Endothelial cell of umbilical vein (primary cell): ENCODE measurements around the gene MAG.

Experiments
- CTCF ChIP-seq, 2 donors: IDR thresholded peaks; 1 replicate in 1 of 2; 2 replicates in 1 of 2; pipeline ENCODE4 v1.5.1; 2011; ENCODE audit warnings: low read length in 2 of 2, mild to moderate bottlenecking in 2 of 2, moderate library complexity in 2 of 2, control low read depth in 1 of 2, inconsistent platforms in 1 of 2, low read depth in 1 of 2; ENCODE audit not compliant: insufficient read depth in 1 of 2; ENCODE audit errors: extremely low read depth in 1 of 2
- EZH2 ChIP-seq: IDR thresholded peaks from 2 replicates; pipeline ENCODE4 v1.6.1; 2012; ENCODE audit warnings: borderline replicate concordance, low read depth, mild to moderate bottlenecking, moderate library complexity, low read length, inconsistent platforms; ENCODE audit not compliant: severe bottlenecking
- MYC ChIP-seq: IDR thresholded peaks from one replicate; pipeline ENCODE4 v1.6.1; 2011; ENCODE audit warnings: mild to moderate bottlenecking, low read depth, low read length
- POLR2A ChIP-seq: IDR thresholded peaks from 2 replicates; pipeline ENCODE4 v1.6.1; 2012; ENCODE audit warnings: low read depth, mild to moderate bottlenecking, control low read depth, low read length
- POLR2AphosphoS5 ChIP-seq: IDR thresholded peaks from 2 replicates; pipeline ENCODE4 v1.6.1; 2012; ENCODE audit warnings: low read depth, mild to moderate bottlenecking, control low read depth, low read length, moderate library complexity; ENCODE audit not compliant: insufficient read depth
- TF ChIP-seq, protein P1 (sequence below): IDR thresholded peaks from 2 replicates; pipeline ENCODE4 v1.6.1; 2011; ENCODE audit not compliant: insufficient read depth, insufficient read length

DNA sequence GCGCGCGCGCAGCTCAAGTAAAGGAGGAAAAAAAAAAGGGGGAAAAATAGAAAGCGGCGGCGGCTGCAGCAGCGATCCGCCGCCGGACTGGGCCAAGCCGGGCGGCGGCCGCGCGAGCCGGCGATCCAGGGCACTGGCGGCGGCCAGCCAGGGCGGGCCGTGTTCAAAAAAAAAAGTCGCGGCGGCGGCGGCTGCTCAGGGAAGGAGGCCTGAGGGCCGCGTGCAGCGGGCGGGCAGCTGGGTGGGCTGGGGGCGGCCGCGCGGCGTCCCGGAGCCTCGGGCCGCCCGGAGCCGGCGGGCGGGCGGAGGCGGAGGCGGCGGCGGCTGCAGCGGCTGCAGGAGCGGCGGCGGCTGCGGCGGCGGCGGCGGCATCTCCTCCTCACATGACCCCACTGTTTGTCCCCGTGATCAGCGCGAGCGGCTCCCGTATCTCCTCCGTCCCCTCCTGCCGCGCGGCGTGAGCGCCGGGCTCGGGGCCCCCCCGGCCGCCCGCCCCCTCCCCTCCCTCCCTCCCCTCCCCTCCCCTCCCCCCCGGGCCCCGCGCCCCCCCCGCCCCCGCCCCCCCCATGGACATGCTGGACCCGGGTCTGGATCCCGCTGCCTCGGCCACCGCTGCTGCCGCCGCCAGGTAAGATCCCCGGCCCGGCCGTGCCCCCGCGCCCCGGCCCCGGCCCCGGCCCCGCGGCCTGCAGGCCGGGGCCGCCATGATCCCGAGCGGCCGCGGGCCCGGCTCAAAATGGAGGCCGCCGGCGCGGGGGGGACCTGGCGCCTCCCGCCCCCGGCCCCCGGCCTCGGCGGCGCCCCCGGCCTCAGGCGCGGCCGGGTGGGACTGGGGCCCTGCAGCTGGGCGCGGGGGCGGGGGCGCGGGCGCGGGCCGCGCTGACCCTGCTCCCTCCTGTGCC is 23.2 kb upstream of the MAG start, which contains the start of gene USF2:
- TF ChIP-seq POLR2A (no peak), CTCF (IDR thresholded peaks at IDR 0.05; ENCODE audit: extremely low read depth in 1 of 2, insufficient read depth in 1 of 2, low read depth in 1 of 2, low read length in 2 of 2) (no peak), POLR2AphosphoS5 (no peak), EZH2 (no peak), MYC (no peak)
- TF ChIP-seq, protein P1, sequence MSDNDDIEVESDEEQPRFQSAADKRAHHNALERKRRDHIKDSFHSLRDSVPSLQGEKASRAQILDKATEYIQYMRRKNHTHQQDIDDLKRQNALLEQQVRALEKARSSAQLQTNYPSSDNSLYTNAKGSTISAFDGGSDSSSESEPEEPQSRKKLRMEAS, result no peak
